HG02588 (cell line): ENCODE data around the gene IQCK.
"Not testable (repeated sequence)": the region's sequence is repeated elsewhere in the genome, so short reads cannot be mapped to it uniquely, and the experiment has no call there.

Experiments used
- ATAC-seq: cut with Tn5 transposase; IDR thresholded peaks from one replicate; pipeline ENCODE4 v1.9.1; 2021; ENCODE audit warnings: mild to moderate bottlenecking, moderate library complexity; ENCODE audit not compliant: unreplicated experiment

IQCK gene

GRCh38 chr16:19785081-19785480, 67.0 kb downstream of the IQCK start:
- no peak for ATAC-seq

GRCh38 chr16:19785512-19786130, 67.5 kb downstream of the IQCK start:
- no peak for ATAC-seq

GRCh38 chr16:19801369-19801768, 83.3 kb downstream of the IQCK start:
- not testable (repeated sequence) for ATAC-seq

- ATAC-seq, result not testable (repeated sequence)
These were observed 83.8 kb downstream of the IQCK start for GRCh38 chr16:19801824-19802223.

- no peak for ATAC-seq
These were observed 84.5 kb downstream of the IQCK start for GRCh38 chr16:19802612-19803011.

GRCh38 chr16:19804538-19805323, 86.7 kb downstream of the IQCK start:
- ATAC-seq, result no peak

GRCh38 chr16:19805459-19806162, 87.5 kb downstream of the IQCK start:
- ATAC-seq, result no peak

GRCh38 chr16:19808061-19808641, 90.1 kb downstream of the IQCK start:
- no peak for ATAC-seq

- no peak for ATAC-seq
These were observed 91.1 kb downstream of the IQCK start for GRCh38 chr16:19809121-19809635.

- no peak for ATAC-seq
These were observed 91.6 kb downstream of the IQCK start for GRCh38 chr16:19809693-19810092.

- ATAC-seq, result no peak
These were observed 93.0 kb downstream of the IQCK start for GRCh38 chr16:19810817-19811731.

GRCh38 chr16:19812986-19813385, 94.9 kb downstream of the IQCK start:
- no peak for ATAC-seq

GRCh38 chr16:19815418-19815817, 97.3 kb downstream of the IQCK start:
- ATAC-seq, result no peak

GRCh38 chr16:19817122-19817521, 99.1 kb downstream of the IQCK start:
- ATAC-seq, result no peak

- ATAC-seq, result no peak
These were observed 99.8 kb downstream of the IQCK start for GRCh38 chr16:19817875-19818274.

- ATAC-seq, result no peak
These were observed 104.5 kb downstream of the IQCK start for GRCh38 chr16:19822533-19822932.

GRCh38 chr16:19823322-19823721, 105.3 kb downstream of the IQCK start:
- ATAC-seq, result no peak

GRCh38 chr16:19824216-19824615, 106.1 kb downstream of the IQCK start:
- no peak for ATAC-seq

GRCh38 chr16:19829844-19830692, 112.0 kb downstream of the IQCK start:
- no peak for ATAC-seq
